Nephron progenitor cell (in vitro differentiated cells): Measurements from ENCODE around the gene ZFAND4.

ENCODE experiments used
- DNase-seq: peaks from one replicate; pipeline ENCODE4 v3.0.0; 2021
- H3K27ac Mint-ChIP-seq: 2 replicates; pipeline ENCODE4 v1.8.0; 2021; ENCODE audit warnings: mild to moderate bottlenecking, moderate library complexity, mixed read lengths
- H3K27me3 Mint-ChIP-seq: 2 replicates; pipeline ENCODE4 v1.8.0; 2021; ENCODE audit warnings: mild to moderate bottlenecking, low read depth, mixed read lengths; ENCODE audit not compliant: poor library complexity
- H3K36me3 Mint-ChIP-seq: 2 replicates; pipeline ENCODE4 v1.8.0; 2021; ENCODE audit warnings: low read depth, mixed read lengths
- H3K4me1 Mint-ChIP-seq: 2 replicates; pipeline ENCODE4 v1.8.0; 2021; ENCODE audit warnings: mixed read lengths
- H3K4me3 Mint-ChIP-seq: 2 replicates; pipeline ENCODE4 v1.8.0; 2021; ENCODE audit warnings: mild to moderate bottlenecking, moderate library complexity, mixed read lengths
- H3K9me3 Mint-ChIP-seq: 2 replicates; pipeline ENCODE4 v1.8.0; 2021; ENCODE audit warnings: mild to moderate bottlenecking, moderate library complexity, mixed read lengths
- TF ChIP-seq, protein P1 (sequence below): fragments of 200-600 bp; sonication (generic); IDR thresholded peaks from 2 replicates; pipeline ENCODE4 v1.5.0; 2021; ENCODE audit warnings: antibody characterized with exemption

The ZFAND4 gene

DNA sequence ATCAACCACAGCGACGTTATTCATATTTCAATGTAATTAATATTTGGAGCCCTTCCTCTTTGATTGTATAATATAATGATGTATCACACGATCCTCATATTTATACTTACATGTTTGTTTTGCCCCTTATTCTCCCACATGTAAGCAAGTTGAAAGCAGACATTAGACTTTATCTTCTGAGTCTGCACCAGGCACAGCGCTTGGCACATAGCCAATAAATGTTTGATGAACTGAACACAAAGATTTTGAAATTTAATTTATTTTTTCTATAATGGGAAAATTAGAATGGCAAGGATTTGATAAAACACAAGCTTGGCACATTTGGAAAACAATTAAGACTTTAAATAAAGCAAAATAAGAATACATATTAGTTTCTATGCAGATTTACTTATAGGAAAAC, 31.6 kb downstream of the ZFAND4 start:
- no peak overlapping the region for H3K27ac Mint-ChIP-seq
- DNase-seq: no peak
- H3K4me3 Mint-ChIP-seq: no peak overlapping the region
- TF ChIP-seq, protein P1, sequence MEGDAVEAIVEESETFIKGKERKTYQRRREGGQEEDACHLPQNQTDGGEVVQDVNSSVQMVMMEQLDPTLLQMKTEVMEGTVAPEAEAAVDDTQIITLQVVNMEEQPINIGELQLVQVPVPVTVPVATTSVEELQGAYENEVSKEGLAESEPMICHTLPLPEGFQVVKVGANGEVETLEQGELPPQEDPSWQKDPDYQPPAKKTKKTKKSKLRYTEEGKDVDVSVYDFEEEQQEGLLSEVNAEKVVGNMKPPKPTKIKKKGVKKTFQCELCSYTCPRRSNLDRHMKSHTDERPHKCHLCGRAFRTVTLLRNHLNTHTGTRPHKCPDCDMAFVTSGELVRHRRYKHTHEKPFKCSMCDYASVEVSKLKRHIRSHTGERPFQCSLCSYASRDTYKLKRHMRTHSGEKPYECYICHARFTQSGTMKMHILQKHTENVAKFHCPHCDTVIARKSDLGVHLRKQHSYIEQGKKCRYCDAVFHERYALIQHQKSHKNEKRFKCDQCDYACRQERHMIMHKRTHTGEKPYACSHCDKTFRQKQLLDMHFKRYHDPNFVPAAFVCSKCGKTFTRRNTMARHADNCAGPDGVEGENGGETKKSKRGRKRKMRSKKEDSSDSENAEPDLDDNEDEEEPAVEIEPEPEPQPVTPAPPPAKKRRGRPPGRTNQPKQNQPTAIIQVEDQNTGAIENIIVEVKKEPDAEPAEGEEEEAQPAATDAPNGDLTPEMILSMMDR: no peak
- no peaks in the 10 kb centered on the region for H3K4me1 Mint-ChIP-seq
- H3K9me3 Mint-ChIP-seq: peaks cover 16% of the 10 kb centered on the region
- peaks cover 40% of the 10 kb centered on the region for H3K36me3 Mint-ChIP-seq
- H3K27me3 Mint-ChIP-seq: no peaks in the 10 kb centered on the region

- H3K9me3 Mint-ChIP-seq: peaks cover 22% of the 10 kb centered on the region
- H3K27me3 Mint-ChIP-seq: no peaks in the 10 kb centered on the region
- no peak for DNase-seq
- no peaks in the 10 kb centered on the region for H3K4me1 Mint-ChIP-seq
- H3K4me3 Mint-ChIP-seq: no peak overlapping the region
- peaks cover 48% of the 10 kb centered on the region for H3K36me3 Mint-ChIP-seq
- no peak overlapping the region for H3K27ac Mint-ChIP-seq
- TF ChIP-seq, protein P1: no peak
Measured at GRCh38 chr10:45640049-45640448, 32.5 kb downstream of the ZFAND4 start.

GRCh38 chr10:45627412-45628048, 45.0 kb downstream of the ZFAND4 start:
- TF ChIP-seq, protein P1: no peak
- Mint-ChIP-seq H3K9me3 (no peaks in the 10 kb centered on the region), H3K27ac (no peak overlapping the region), H3K27me3 (no peaks in the 10 kb centered on the region), H3K36me3 (peaks cover 5% of the 10 kb centered on the region), H3K4me1 (peaks cover 13% of the 10 kb centered on the region), H3K4me3 (no peak overlapping the region)
- no peak for DNase-seq

GRCh38 chr10:45625879-45626278, 46.7 kb downstream of the ZFAND4 start:
- Mint-ChIP-seq H3K4me1 (peaks cover 13% of the 10 kb centered on the region), H3K27me3 (no peaks in the 10 kb centered on the region), H3K27ac (no peak overlapping the region), H3K4me3 (no peak overlapping the region), H3K36me3 (peaks cover 15% of the 10 kb centered on the region), H3K9me3 (no peaks in the 10 kb centered on the region)
- TF ChIP-seq, protein P1: no peak
- no peak for DNase-seq

- H3K9me3 Mint-ChIP-seq: no peaks in the 10 kb centered on the region
Measured at GRCh38 chr10:45624724-45625123, 47.8 kb downstream of the ZFAND4 start.

More at GRCh38 chr10:45624724-45625123, 47.8 kb downstream of the ZFAND4 start:
- TF ChIP-seq, protein P1: no peak
- H3K27ac Mint-ChIP-seq: peak overlapping the region; percentile 22
- DNase-seq: peak; percentile 10
- peaks cover 26% of the 10 kb centered on the region for H3K36me3 Mint-ChIP-seq
- no peak overlapping the region for H3K4me3 Mint-ChIP-seq
- no peaks in the 10 kb centered on the region for H3K27me3 Mint-ChIP-seq
- H3K4me1 Mint-ChIP-seq: peaks cover 13% of the 10 kb centered on the region
